ENCODE results near the gene PRKG2. TPM values are rescaled to one million over a fixed set of nuclear protein-coding genes. Genes with fewer than 3 reads are reported as not detected.
A peak's percentile ranks its signal among the peaks of the same experiment; 100 is the strongest.
"Not testable (repeated sequence)": the region's sequence is repeated elsewhere in the genome, so short reads cannot be mapped to it uniquely, and the experiment has no call there.

The PRKG2 gene, protein sequence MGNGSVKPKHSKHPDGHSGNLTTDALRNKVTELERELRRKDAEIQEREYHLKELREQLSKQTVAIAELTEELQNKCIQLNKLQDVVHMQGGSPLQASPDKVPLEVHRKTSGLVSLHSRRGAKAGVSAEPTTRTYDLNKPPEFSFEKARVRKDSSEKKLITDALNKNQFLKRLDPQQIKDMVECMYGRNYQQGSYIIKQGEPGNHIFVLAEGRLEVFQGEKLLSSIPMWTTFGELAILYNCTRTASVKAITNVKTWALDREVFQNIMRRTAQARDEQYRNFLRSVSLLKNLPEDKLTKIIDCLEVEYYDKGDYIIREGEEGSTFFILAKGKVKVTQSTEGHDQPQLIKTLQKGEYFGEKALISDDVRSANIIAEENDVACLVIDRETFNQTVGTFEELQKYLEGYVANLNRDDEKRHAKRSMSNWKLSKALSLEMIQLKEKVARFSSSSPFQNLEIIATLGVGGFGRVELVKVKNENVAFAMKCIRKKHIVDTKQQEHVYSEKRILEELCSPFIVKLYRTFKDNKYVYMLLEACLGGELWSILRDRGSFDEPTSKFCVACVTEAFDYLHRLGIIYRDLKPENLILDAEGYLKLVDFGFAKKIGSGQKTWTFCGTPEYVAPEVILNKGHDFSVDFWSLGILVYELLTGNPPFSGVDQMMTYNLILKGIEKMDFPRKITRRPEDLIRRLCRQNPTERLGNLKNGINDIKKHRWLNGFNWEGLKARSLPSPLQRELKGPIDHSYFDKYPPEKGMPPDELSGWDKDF
- total RNA-seq, result 0.92 TPM

DNA sequence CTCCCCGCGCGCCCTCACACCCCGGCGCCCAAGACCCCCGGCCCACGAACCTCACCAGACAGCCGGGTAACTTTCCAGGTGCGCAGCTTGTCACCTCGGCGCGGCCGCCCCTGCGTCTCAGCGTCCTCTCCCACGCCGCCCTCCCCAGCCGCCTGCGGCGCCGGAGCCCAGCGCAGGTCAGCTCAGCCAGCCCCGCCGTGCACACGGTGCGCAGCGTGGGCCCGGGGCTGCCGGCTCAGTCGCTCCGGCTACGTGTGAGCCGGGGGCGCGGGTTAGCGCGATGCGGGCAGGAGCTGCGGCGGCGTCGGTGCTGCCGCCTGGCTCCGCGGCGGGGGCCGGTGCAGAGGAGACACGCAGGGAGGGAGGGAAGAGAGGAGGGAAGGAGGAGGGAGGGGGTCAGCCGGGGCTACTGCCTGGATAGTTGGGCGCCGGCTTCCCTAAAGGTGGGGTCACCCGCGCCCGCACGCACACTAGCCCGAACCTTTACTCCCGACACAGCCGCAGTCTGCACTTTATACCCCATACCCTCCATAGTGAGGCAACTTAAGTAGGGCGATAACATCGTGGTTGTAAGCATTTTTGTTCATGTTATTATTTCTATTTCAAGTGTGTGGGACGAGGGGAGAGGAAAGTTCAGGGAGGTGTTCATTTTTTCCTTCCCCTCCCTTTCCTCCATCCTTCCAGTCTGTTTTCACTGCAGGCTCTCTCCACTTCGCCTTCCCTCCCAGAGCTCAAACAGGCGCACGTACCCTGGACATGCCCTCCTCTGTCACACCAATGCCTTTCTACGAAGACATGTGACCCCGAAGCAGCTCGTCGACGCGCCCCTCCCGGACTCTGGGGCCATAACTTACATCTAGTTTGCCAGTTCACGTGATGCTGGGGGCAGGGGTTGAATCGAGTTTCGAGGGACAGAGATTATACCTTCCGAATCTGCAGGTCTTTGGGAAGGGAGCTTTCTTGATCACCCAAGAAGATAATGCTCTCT is at the start of gene PRKG2:
TSS of gene PRKG2 (minus strand) at position 342 of the 988 bp plus-strand sequence. CDS start 10,175 bp downstream, outside the sequence.
- peak; percentile 46 for DNase-seq

GRCh38 chr4:81260443-81261101 is 45.5 kb upstream of the PRKG2 start:
- DNase-seq, result no peak

DNA sequence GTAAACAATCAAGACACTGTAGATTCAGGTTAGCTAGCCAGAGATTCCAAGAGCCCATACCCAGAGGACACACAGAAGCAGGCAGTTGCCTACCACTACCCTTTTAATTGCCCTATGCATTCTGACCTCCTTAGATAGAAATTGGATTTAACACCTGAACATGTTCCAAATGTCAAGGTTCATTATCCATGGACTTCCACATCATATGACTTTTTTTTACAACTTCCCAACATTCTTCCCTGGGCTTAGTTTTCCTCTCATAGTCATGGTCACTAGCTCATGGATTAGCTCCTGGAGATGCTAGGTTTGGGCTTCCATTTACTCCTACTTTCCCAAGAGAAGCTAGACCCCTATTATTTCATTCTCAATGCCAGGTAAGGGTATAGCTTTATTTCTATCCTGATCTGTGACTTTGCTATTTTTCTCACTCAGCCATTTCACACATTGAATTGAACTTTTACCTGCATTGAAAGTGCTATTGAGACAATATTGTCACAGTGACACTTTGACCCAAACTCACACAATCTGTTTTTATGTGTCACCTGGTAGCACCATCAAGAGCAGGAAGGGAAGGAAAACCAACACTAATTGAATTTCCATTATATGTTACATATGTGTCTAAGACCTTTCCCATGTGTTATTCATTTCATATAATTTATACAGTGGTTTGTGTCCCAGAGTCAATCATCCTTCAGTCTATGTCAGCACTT is 44.0 kb upstream of the PRKG2 start:
- DNase-seq, result no peak

DNA sequence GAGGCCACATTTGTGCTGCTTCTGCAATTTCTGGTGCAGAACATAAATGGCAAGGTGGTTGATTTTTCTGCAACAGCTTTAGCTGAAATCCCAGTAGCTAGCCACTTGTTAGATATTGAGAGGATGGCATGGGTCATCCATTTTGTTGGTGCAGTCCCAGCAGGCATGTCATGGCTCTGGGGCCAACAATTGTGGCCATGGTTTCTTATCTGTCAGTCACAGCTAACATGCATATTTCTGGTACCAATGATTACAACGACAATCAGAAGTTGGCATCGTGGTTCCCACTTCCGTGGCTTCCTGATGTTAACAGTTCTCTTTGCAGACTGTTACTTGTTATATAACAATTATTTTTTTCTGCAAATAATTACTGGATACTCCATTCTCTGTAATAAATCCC is 42.8 kb upstream of the PRKG2 start:
- no peak for DNase-seq

- no peak for DNase-seq
Measured at GRCh38 chr4:81257021-81257420, 42.0 kb upstream of the PRKG2 start.

GRCh38 chr4:81256059-81256970 is 41.3 kb upstream of the PRKG2 start:
- DNase-seq, result no peak

DNA sequence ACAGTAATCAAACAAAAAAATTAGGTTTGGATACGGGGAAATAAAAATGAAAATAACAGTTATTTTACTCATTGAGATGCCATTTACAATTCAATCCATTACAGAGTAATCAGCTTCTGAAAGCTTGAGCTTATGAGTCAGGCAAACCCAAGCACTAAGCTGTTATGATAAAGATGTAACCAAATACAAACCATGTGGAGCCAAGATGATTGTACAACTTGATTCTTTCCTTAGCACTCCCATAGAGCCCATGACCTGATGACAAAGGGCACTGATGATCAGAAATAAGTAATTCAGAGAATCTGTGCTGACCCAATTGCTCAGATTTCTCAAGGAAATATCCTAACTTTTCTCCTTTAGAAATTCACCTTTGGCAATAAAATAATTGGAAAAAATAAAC is 40.5 kb upstream of the PRKG2 start:
- DNase-seq, result no peak

- no peak for DNase-seq
Measured at GRCh38 chr4:81250430-81250829, 35.4 kb upstream of the PRKG2 start.

GRCh38 chr4:81245218-81246009 is 30.4 kb upstream of the PRKG2 start:
- no peak for DNase-seq

- no peak for DNase-seq
Measured at GRCh38 chr4:81237791-81238190, 22.8 kb upstream of the PRKG2 start.

GRCh38 chr4:81235982-81236749 is 21.1 kb upstream of the PRKG2 start:
- DNase-seq, result no peak

- no peak for DNase-seq
Measured at GRCh38 chr4:81227968-81228367, 12.9 kb upstream of the PRKG2 start.

DNA sequence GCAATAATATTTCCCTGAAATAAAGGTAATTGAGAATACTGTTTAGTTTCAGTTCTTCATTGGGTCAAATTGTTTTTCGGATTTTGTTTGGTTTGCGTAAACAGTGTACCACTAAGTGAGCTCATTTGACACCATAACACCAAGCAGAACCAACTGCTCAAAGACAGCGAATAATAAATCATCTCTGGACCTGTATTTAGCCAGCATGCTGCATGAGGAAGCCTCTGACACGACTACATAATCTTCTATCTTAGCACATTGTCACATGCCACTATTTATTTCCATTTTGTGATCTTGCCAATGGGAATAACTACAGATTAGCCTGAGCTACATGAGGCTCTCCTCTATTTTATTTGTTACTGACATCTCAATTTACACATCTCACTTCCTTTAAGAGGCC is 12.1 kb upstream of the PRKG2 start:
- peak; percentile 9 for DNase-seq

DNA sequence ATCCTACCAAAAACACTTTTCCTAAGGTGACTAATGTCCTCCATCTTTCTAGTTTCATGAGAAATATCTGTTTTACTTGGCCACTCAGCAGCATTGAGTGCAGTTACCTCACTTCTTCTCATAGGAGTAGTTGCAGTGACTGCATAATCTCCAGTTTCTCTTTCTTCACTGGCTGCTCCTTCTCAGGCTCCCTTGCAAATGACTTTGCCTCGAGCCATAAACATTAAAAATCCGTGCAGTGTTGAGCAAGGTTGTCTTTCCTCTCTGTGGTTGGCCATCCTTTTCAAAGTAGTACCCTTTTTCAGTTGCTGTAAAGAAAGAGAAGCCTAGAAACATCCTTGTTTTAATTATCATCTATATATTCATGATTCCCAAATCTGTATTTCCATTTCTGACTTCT is 10.2 kb upstream of the PRKG2 start:
- no peak for DNase-seq

DNA sequence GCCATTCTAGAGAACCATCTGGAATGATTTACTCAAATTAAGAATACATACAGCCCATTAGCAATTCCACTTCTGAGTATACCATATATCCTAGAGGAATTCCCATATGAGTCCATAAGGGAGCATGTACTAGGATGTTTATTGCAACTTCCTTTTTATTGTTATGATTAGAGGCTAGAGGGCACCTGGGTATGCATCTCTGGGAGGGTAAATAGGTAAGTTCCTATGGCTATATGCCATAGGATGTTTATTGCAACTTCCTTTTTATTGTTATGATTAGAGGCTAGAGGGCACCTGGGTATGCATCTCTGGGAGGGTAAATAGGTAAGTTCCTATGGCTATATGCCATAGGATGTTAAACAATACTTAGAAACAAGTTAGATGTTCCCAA is 7.1 kb upstream of the PRKG2 start:
- DNase-seq, result not testable (repeated sequence)

DNA sequence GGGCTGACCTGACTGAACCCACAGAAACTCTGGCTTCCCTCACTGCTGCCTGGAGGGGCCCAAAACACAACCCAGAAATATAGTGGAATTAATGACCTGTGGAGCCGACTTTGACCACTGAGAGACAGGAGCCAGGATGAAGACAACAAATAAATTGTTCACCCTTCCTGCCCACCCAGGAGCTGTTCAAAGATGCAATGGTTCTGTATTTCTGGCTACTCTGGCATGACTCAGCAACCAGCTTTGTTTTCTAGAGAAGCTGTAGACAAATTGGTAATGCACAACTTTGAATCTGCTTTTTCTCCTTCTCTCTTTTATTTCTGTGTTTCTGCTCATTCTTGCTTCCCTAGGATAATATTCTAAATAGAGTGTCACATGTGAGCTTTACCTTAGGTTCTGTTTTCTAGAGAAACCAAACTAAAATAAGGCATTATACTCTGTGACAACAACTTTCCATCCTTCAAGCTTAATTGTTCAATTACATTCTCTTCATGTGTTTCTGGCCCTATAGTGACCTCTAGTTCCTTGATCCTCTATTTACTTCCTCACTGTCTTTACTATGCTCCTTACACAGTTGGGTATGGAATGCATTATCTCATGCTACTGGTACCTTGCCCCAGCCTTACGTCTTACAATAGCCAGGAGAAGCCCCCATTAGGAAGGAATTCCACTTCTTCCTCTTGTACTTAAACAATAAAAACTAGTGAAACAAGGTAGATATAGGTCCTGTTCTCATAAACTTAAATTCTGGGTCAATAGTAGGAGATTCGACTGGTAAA is 6.5 kb upstream of the PRKG2 start:
- no peak for DNase-seq

- DNase-seq, result no peak
Measured at GRCh38 chr4:81220271-81220670, 5.2 kb upstream of the PRKG2 start.

DNA sequence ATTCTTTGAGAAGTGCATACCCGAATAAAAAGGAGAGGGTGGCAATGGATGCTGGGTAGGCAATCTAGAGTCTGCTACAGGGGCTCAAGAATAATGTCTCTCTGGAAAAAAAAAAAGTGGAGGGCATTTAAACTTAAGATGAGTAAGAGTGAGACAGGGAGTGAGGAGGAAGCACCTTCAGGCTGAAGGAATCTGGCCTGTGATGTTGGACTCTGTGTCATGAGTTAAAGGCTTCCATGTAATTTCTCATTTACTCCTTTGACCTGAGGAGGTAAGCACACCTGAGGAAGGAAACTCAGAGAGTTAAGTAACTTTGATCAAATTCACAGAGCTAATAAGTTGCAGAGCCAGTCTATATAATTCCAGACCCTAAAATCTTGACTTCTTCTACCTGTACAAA is 3.2 kb upstream of the PRKG2 start:
- no peak for DNase-seq
